Neural cell (in vitro differentiated cells): Measurements from ENCODE around the gene TARBP2. TPM values are rescaled to one million over a fixed set of nuclear protein-coding genes. Genes with fewer than 3 reads are reported as not detected.

ENCODE experiments used
- H2AFZ ChIP-seq: fragments of 200-600, 300-800 bp; sonication (generic), shearing (Covaris generic); 2 replicates; pipeline ENCODE4 v1.6.0; 2014; ENCODE audit warnings: low read depth, mild to moderate bottlenecking, antibody characterized with exemption, low read length, moderate library complexity
- H3F3A ChIP-seq: fragments of 200-600 bp; shearing (Covaris generic); 2 replicates; pipeline ENCODE4 v1.6.1; 2016; ENCODE audit warnings: mild to moderate bottlenecking, moderate library complexity, mixed read lengths, antibody characterized with exemption, low read length; ENCODE audit not compliant: insufficient read depth, poor library complexity, severe bottlenecking
- H3K27ac ChIP-seq: fragments of 200-600, 300-800 bp; sonication (generic), shearing (Covaris generic); 2 replicates; pipeline ENCODE4 v1.5.1; 2014; ENCODE audit warnings: mild to moderate bottlenecking, low read length, moderate library complexity
- H3K27me3 ChIP-seq: fragments of 300-800, 200-600 bp; sonication (generic), shearing (Covaris generic); 2 replicates; pipeline ENCODE4 v1.6.0; 2014; ENCODE audit warnings: mild to moderate bottlenecking, low read depth, low read length, moderate library complexity; ENCODE audit not compliant: insufficient read depth
- H3K36me3 ChIP-seq: fragments of 300-800, 200-600 bp; sonication (generic), shearing (Covaris generic); 2 replicates; pipeline ENCODE4 v1.5.1; 2014; ENCODE audit warnings: mild to moderate bottlenecking, antibody characterized with exemption, low read length, moderate library complexity; ENCODE audit not compliant: insufficient read depth
- H3K4me2 ChIP-seq: fragments of 300-800, 200-600 bp; sonication (generic), shearing (Covaris generic); 2 replicates; pipeline ENCODE4 v1.6.0; 2014; ENCODE audit warnings: mild to moderate bottlenecking, low read length
- H3K4me3 ChIP-seq: fragments of 300-800, 200-600 bp; sonication (generic), shearing (Covaris generic); 2 replicates; pipeline ENCODE4 v1.5.1; 2014; ENCODE audit warnings: mild to moderate bottlenecking, low read length, moderate library complexity
- H3K79me2 ChIP-seq: fragments of 200-600 bp; shearing (Covaris generic); replicated peaks from 2 replicates; pipeline ENCODE4 v1.6.0; 2014; ENCODE audit warnings: mild to moderate bottlenecking, low read length, moderate library complexity; ENCODE audit not compliant: insufficient read depth
- H3K9ac ChIP-seq: fragments of 300-800, 200-600 bp; sonication (generic), shearing (Covaris generic); 2 replicates; pipeline ENCODE4 v1.6.1; 2016; ENCODE audit warnings: mild to moderate bottlenecking, low read length, mixed read lengths
- H3K9me2 ChIP-seq: fragments of 200-600 bp; shearing (Covaris generic); 2 replicates; pipeline ENCODE4 v1.6.1; 2016; ENCODE audit warnings: mild to moderate bottlenecking, low read length, mixed read lengths; ENCODE audit not compliant: insufficient read depth
- H3K9me3 ChIP-seq: fragments of 200-600, 300-800 bp; sonication (generic), shearing (Covaris generic); 2 replicates; pipeline ENCODE4 v1.6.1; 2016; ENCODE audit warnings: mild to moderate bottlenecking, mixed run types, low read length, moderate library complexity, mixed read lengths
- H4K20me1 ChIP-seq: fragments of 200-600 bp; shearing (Covaris generic); 2 replicates; pipeline ENCODE4 v1.6.1; 2016; ENCODE audit warnings: mild to moderate bottlenecking, mixed run types; ENCODE audit not compliant: insufficient read depth
- EP300 ChIP-seq: fragments of 450-650 bp; conservative IDR thresholded peaks from 2 replicates; pipeline ENCODE4 v1.6.1; 2014; ENCODE audit warnings: antibody characterized with exemption, mild to moderate bottlenecking, moderate library complexity; ENCODE audit not compliant: poor library complexity, severe bottlenecking
- EZH2 ChIP-seq: fragments of 200-600, 300-800 bp; shearing (Covaris generic), sonication (generic); IDR thresholded peaks from 2 replicates; pipeline ENCODE4 v1.6.1; 2014; ENCODE audit warnings: antibody characterized with exemption, low read length, borderline replicate concordance, mild to moderate bottlenecking; ENCODE audit not compliant: insufficient read depth, poor library complexity, severe bottlenecking
- MXI1 ChIP-seq: fragments of 450-650 bp; conservative IDR thresholded peaks from 2 replicates; pipeline ENCODE4 v1.6.1; 2014; ENCODE audit warnings: antibody characterized with exemption, mild to moderate bottlenecking; ENCODE audit not compliant: poor library complexity, severe bottlenecking
- POLR2AphosphoS5 ChIP-seq: IDR thresholded peaks from 2 replicates; pipeline ENCODE4 v1.6.1; 2012
- RAD21 ChIP-seq: fragments of 450-650 bp; conservative IDR thresholded peaks from 2 replicates; pipeline ENCODE4 v1.6.1; 2014; ENCODE audit warnings: antibody characterized with exemption, mild to moderate bottlenecking, moderate library complexity
- SMC3 ChIP-seq: fragments of 450-650 bp; conservative IDR thresholded peaks from 2 replicates; pipeline ENCODE4 v1.6.1; 2014; ENCODE audit warnings: antibody characterized with exemption, mild to moderate bottlenecking, moderate library complexity; ENCODE audit not compliant: poor library complexity
- TAF1 ChIP-seq: IDR thresholded peaks from 2 replicates; pipeline ENCODE4 v1.6.1; 2012; ENCODE audit warnings: low read depth
- polyA plus RNA-seq: library from polyadenylated mRNA; depleted of rRNA; stranded (reverse); fragments of >200 nt; gene quantifications from 2 replicates; pipeline ENCODE4 v1.2.3, GENCODE V29; 2014
- TF ChIP-seq, protein P1 (sequence below): fragments of 450-650 bp; IDR thresholded peaks from 2 replicates; pipeline ENCODE4 v1.5.1; 2014; ENCODE audit warnings: antibody characterized with exemption, mild to moderate bottlenecking, moderate library complexity; ENCODE audit not compliant: poor library complexity, severe bottlenecking
- TF ChIP-seq, protein P2 (sequence below): IDR thresholded peaks from 2 replicates; pipeline ENCODE4 v1.6.1; 2012; ENCODE audit warnings: borderline replicate concordance

TARBP2 gene
- polyA plus RNA-seq, 1 donor from 2014 or later: 135 TPM

DNA sequence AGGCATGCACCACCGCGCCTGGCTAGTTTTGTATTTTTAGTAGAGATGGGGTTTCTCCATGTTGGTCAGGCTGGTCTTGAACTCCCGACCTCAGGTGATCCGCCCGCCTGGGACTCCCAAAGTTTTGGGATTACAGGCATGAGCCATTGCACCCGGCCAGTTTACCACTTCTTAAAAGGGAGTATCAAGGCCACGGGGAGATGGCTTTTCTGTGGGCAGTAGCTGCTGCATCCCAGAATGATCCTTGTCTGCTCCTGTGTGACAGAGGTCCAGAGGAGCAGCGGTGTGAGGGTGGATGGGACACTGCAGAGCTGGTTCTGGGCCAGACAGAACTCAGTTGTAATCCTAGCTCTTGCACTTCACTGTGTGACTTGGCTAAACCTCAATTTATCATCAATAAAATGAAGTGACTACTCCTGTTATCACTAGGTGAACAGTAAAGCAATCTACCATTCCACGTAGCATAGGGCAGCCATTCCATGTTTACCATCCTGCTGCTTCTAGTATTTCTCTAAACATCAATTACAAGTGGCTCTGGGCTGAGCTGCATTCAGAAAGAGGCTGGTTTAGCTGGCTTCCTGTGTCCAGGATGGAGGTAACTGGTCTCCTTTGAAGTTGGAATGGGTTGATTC lies 9.2 kb downstream of the TARBP2 start:
- Histone ChIP-seq H3K27ac (no peak overlapping the region), H3K9ac (no peak overlapping the region), H3K79me2 (no peaks in the 10 kb centered on the region), H3K27me3 (no peaks in the 10 kb centered on the region), H4K20me1 (no peaks in the 10 kb centered on the region), H2AFZ (no peak overlapping the region), H3K9me2 (no peaks in the 10 kb centered on the region), H3K9me3 (no peaks in the 10 kb centered on the region), H3K36me3 (no peaks in the 10 kb centered on the region), H3F3A (no peaks in the 10 kb centered on the region), H3K4me2 (no peak overlapping the region), H3K4me3 (no peak overlapping the region)
- TF ChIP-seq MXI1: no peak
- TF ChIP-seq RAD21: no peak
- TF ChIP-seq, protein P1, sequence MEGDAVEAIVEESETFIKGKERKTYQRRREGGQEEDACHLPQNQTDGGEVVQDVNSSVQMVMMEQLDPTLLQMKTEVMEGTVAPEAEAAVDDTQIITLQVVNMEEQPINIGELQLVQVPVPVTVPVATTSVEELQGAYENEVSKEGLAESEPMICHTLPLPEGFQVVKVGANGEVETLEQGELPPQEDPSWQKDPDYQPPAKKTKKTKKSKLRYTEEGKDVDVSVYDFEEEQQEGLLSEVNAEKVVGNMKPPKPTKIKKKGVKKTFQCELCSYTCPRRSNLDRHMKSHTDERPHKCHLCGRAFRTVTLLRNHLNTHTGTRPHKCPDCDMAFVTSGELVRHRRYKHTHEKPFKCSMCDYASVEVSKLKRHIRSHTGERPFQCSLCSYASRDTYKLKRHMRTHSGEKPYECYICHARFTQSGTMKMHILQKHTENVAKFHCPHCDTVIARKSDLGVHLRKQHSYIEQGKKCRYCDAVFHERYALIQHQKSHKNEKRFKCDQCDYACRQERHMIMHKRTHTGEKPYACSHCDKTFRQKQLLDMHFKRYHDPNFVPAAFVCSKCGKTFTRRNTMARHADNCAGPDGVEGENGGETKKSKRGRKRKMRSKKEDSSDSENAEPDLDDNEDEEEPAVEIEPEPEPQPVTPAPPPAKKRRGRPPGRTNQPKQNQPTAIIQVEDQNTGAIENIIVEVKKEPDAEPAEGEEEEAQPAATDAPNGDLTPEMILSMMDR: no peak
- TF ChIP-seq EZH2: no peak
- TF ChIP-seq, protein P2, sequence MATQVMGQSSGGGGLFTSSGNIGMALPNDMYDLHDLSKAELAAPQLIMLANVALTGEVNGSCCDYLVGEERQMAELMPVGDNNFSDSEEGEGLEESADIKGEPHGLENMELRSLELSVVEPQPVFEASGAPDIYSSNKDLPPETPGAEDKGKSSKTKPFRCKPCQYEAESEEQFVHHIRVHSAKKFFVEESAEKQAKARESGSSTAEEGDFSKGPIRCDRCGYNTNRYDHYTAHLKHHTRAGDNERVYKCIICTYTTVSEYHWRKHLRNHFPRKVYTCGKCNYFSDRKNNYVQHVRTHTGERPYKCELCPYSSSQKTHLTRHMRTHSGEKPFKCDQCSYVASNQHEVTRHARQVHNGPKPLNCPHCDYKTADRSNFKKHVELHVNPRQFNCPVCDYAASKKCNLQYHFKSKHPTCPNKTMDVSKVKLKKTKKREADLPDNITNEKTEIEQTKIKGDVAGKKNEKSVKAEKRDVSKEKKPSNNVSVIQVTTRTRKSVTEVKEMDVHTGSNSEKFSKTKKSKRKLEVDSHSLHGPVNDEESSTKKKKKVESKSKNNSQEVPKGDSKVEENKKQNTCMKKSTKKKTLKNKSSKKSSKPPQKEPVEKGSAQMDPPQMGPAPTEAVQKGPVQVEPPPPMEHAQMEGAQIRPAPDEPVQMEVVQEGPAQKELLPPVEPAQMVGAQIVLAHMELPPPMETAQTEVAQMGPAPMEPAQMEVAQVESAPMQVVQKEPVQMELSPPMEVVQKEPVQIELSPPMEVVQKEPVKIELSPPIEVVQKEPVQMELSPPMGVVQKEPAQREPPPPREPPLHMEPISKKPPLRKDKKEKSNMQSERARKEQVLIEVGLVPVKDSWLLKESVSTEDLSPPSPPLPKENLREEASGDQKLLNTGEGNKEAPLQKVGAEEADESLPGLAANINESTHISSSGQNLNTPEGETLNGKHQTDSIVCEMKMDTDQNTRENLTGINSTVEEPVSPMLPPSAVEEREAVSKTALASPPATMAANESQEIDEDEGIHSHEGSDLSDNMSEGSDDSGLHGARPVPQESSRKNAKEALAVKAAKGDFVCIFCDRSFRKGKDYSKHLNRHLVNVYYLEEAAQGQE: no peak
- no peak for TF ChIP-seq TAF1
- no peak for TF ChIP-seq EP300
- no peak for TF ChIP-seq SMC3
- TF ChIP-seq POLR2AphosphoS5: no peak

DNA sequence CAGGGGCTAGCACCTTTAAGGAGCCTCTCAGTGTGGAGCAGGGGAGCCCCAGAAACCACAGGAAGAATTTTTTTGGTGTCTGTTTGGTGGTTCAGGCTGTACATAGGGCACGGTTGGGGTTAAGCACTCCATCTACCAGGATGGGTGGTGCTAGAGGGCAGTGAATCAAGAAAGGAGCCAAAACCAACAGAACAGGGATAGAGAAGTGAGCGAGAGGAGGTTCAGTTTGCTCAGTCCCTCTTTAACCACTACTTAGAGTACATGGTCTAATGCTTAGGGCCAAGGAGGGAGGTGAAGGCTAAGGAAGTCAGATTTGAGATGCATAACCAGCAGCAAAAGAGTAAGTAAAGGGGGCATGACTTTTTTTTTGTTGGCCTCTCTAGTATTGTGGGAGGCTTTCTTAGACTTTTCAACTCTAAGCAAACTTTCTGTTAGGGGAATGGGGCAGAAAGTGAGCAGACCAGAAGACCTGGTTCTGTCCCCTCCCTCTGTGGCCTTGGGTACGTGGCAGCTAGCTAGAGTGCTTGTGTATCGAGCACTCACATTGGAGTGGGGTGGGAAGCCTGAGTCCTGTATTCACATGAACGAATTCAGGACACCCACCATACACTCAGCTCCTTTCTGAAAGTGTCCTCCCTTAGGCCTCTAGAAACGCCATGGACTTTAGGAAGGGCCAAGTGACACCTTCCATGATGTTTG lies 12.8 kb downstream of the TARBP2 start:
- Histone ChIP-seq H3K4me3 (no peak overlapping the region), H3F3A (no peaks in the 10 kb centered on the region), H3K4me2 (no peak overlapping the region), H3K9me3 (no peaks in the 10 kb centered on the region), H3K27me3 (no peaks in the 10 kb centered on the region), H3K79me2 (no peaks in the 10 kb centered on the region), H3K9me2 (no peaks in the 10 kb centered on the region), H3K36me3 (no peaks in the 10 kb centered on the region), H2AFZ (no peak overlapping the region), H3K27ac (no peak overlapping the region), H3K9ac (no peak overlapping the region), H4K20me1 (no peaks in the 10 kb centered on the region)
- TF ChIP-seq EZH2 (no peak), SMC3 (no peak), POLR2AphosphoS5 (no peak)
- TF ChIP-seq, protein P1: no peak
